ENCODE results near the gene WDFY3. TPM values are rescaled to one million over a fixed set of nuclear protein-coding genes. Genes with fewer than 3 reads are reported as not detected.

Gene WDFY3
- total and polyA plus RNA-seq, 2 of the 13 experiments (the other 11 are each of a cell fraction or from before 2014, with no cell fraction given), result 16.7 to 24.5 TPM

- intact Hi-C loops (cut with micrococcal nuclease; ENCODE audit: unreplicated experiment), result no loop called here
- Histone ChIP-seq H3K79me2 (ENCODE audit: insufficient read depth, low read length) (peaks cover 34% of the 10 kb centered on the region), H3K27ac (ENCODE audit: extremely low read length, insufficient read depth, low read length) (no peak overlapping the region), H3K9ac (ENCODE audit: insufficient read depth, low read depth, low read length) (no peak overlapping the region), H3K4me2 (ENCODE audit: low read depth, low read length) (no peak overlapping the region), H3K9me3 (ENCODE audit: low read length) (peaks cover 22% of the 10 kb centered on the region), H3K27me3 (ENCODE audit: control insufficient read depth in 1 of 2, insufficient read depth in 2 of 2, low read length in 2 of 2) (no peaks in the 10 kb centered on the region), H2AFZ (ENCODE audit: low read length) (no peak overlapping the region), H3K4me1 (ENCODE audit: insufficient read depth, low read length) (no peaks in the 10 kb centered on the region), H3K36me3 (replicated peaks in 1 of 2; ENCODE audit: control insufficient read depth in 1 of 2, insufficient read depth in 2 of 2, low read length in 2 of 2) (no peaks in the 10 kb centered on the region), H4K20me1 (ENCODE audit: insufficient read depth, low read length) (peaks cover 5% of the 10 kb centered on the region; the same call in 1 of the 2 replicates), H3K4me3 (replicated peaks in 1 of 3; ENCODE audit: insufficient read depth in 1 of 3, low read depth in 2 of 3, low read length in 3 of 3) (no peak overlapping the region)
- WGBS (ENCODE audit: low lambda C conversion rate), result 18% methylated on average over 1 of the region's 1 CpG
- no peak for TF ChIP-seq CBX1 (IDR thresholded peaks at IDR 0.05; ENCODE audit: low read depth)
- TF ChIP-seq MYC (CRISPR knock-in tag; IDR thresholded peaks at IDR 0.05; ENCODE audit: borderline replicate concordance), result no peak
- TF ChIP-seq ISX (CRISPR knock-in tag; conservative IDR thresholded peaks at IDR 0.05), result no peak
- TF ChIP-seq ZNF17 (CRISPR knock-in tag; IDR thresholded peaks at IDR 0.05), result no peak
- TF ChIP-seq JARID2 (CRISPR knock-in tag; IDR thresholded peaks at IDR 0.05; ENCODE audit: insufficient replicate concordance), result no peak
- no peak for TF ChIP-seq ZNF878 (CRISPR knock-in tag; IDR thresholded peaks at IDR 0.05)
- TF ChIP-seq, protein P1, sequence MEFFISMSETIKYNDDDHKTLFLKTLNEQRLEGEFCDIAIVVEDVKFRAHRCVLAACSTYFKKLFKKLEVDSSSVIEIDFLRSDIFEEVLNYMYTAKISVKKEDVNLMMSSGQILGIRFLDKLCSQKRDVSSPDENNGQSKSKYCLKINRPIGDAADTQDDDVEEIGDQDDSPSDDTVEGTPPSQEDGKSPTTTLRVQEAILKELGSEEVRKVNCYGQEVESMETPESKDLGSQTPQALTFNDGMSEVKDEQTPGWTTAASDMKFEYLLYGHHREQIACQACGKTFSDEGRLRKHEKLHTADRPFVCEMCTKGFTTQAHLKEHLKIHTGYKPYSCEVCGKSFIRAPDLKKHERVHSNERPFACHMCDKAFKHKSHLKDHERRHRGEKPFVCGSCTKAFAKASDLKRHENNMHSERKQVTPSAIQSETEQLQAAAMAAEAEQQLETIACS (CRISPR knock-in tag; IDR thresholded peaks at IDR 0.05), result no peak
- TF ChIP-seq ZBTB25 (CRISPR knock-in tag; IDR thresholded peaks at IDR 0.05), result no peak
- no peak for TF ChIP-seq AFF4 (CRISPR knock-in tag; IDR thresholded peaks at IDR 0.05)
- TF ChIP-seq CEBPG (CRISPR knock-in tag; IDR thresholded peaks at IDR 0.05), result 0 out of 2 replicates have a peak, but pooled peaks have one; percentile 6
- TF ChIP-seq RARG (CRISPR knock-in tag; IDR thresholded peaks at IDR 0.05; ENCODE audit: low read depth), result no peak
- peak; percentile 58; the same call in 1 of the 2 replicates for TF ChIP-seq CEBPB (IDR thresholded peaks at IDR 0.05; ENCODE audit: borderline replicate concordance, low read depth, low read length)
- TF ChIP-seq ZFYVE20 (CRISPR knock-in tag; IDR thresholded peaks at IDR 0.05; ENCODE audit: borderline replicate concordance, low read depth), result no peak
- TF ChIP-seq YEATS2 (CRISPR knock-in tag; IDR thresholded peaks at IDR 0.05; ENCODE audit: borderline replicate concordance), result no peak
- TF ChIP-seq ZNF850 (CRISPR knock-in tag; conservative IDR thresholded peaks at IDR 0.05), result no peak
- no TSS peak for BruUV-seq (replicated peaks)
- CTCF ChIA-PET (ENCODE audit: low intra/inter-chr PET ratio, low total read pairs), result no interaction called here
- in situ Hi-C loops (cut with HindIII; ENCODE audit: extremely low pct_ligation_motif_present, low pct_unique_long_range_greater_than_20kb), result no loop called here
- ATAC-seq (peak; percentile 63), FAIRE-seq (no peak), DNase-seq (ENCODE audit: low spot score) (peak; percentile 48)
- POLR2A ChIA-PET, result no interaction called here
Observed at GRCh38 chr4:84944947-84945346, 21.5 kb downstream of the WDFY3 start.
